Activated CD8-positive, alpha-beta memory T cell treated with anti-CD3 and anti-CD28 coated beads, Interleukin-2, amount 10 ng/mL, durations not matched to agents 7 days and 5 days (primary cell): Measurements from ENCODE around the gene GRID2. TPM values are rescaled to one million over a fixed set of nuclear protein-coding genes. Genes with fewer than 3 reads are reported as not detected.

Source experiments
- ATAC-seq: fragments of 150-1000 bp; cut with Tn5 transposase; one replicate; pipeline ENCODE4 v1.10.0; 2021; ENCODE audit warnings: moderate library complexity
- CTCF ChIA-PET: fragments of 350-600 bp; sonication (Branson Sonifier 250); formaldehyde crosslinking; loops from one replicate; lab custom pipeline; 2021; ENCODE audit warnings: antibody characterized with exemption; lab: Charles Lee
- DNase-seq: peaks from one replicate; pipeline ENCODE4 v3.0.0-alpha.2; 2020
- H3K27ac Mint-ChIP-seq: one replicate; pipeline ENCODE4 v1.8.0; 2021; ENCODE audit warnings: mild to moderate bottlenecking, mixed read lengths
- H3K27me3 Mint-ChIP-seq: one replicate; pipeline ENCODE4 v1.8.0; 2021; ENCODE audit warnings: mixed read lengths
- H3K36me3 Mint-ChIP-seq: one replicate; pipeline ENCODE4 v1.8.0; 2021; ENCODE audit warnings: mild to moderate bottlenecking, mixed read lengths
- H3K4me1 Mint-ChIP-seq: one replicate; pipeline ENCODE4 v1.8.0; 2021; ENCODE audit warnings: mixed read lengths
- H3K4me3 Mint-ChIP-seq: one replicate; pipeline ENCODE4 v1.8.0; 2021; ENCODE audit warnings: mild to moderate bottlenecking, moderate library complexity, mixed read lengths
- H3K9me3 Mint-ChIP-seq: one replicate; pipeline ENCODE4 v1.8.0; 2022; ENCODE audit warnings: low read depth, mixed read lengths
- total RNA-seq, 2 experiments: library from RNA; stranded (reverse); gene quantifications; one replicate each; pipeline ENCODE4 v1.2.3, GENCODE V29; 2021

Gene GRID2
- total RNA-seq, 2 experiments from 2014 or later = not detected

- DNase-seq (no peak), ATAC-seq (no peak)
- Mint-ChIP-seq H3K36me3 (no peaks in the 10 kb centered on the region), H3K9me3 (peaks cover 2% of the 10 kb centered on the region), H3K4me3 (no peak overlapping the region), H3K4me1 (no peaks in the 10 kb centered on the region), H3K27me3 (no peaks in the 10 kb centered on the region), H3K27ac (no peak overlapping the region)
- CTCF ChIA-PET = no interaction called here
These were observed 173.5 kb downstream of the GRID2 start for GRCh38 chr4:92477298-92477697.

- no peak overlapping the region for H3K27ac Mint-ChIP-seq
- ATAC-seq (no peak), DNase-seq (no peak)
- no peaks in the 10 kb centered on the region for H3K4me1 Mint-ChIP-seq
- H3K27me3 Mint-ChIP-seq = no peaks in the 10 kb centered on the region
- CTCF ChIA-PET = no interaction called here
- no peak overlapping the region for H3K4me3 Mint-ChIP-seq
- H3K36me3 Mint-ChIP-seq = no peaks in the 10 kb centered on the region
- peaks cover 1% of the 10 kb centered on the region for H3K9me3 Mint-ChIP-seq
These were observed 179.6 kb downstream of the GRID2 start for GRCh38 chr4:92483341-92483740.

GRCh38 chr4:92488496-92488895, 184.7 kb downstream of the GRID2 start:
- DNase-seq (no peak), ATAC-seq (no peak)
- Mint-ChIP-seq H3K27me3 (no peaks in the 10 kb centered on the region), H3K36me3 (no peaks in the 10 kb centered on the region), H3K4me1 (no peaks in the 10 kb centered on the region), H3K9me3 (no peaks in the 10 kb centered on the region), H3K27ac (no peak overlapping the region), H3K4me3 (no peak overlapping the region)
- CTCF ChIA-PET = no interaction called here

GRCh38 chr4:92497141-92497540, 193.4 kb downstream of the GRID2 start:
- DNase-seq (no peak), ATAC-seq (no peak)
- Mint-ChIP-seq H3K9me3 (no peaks in the 10 kb centered on the region), H3K4me1 (no peaks in the 10 kb centered on the region), H3K4me3 (no peak overlapping the region), H3K36me3 (no peaks in the 10 kb centered on the region), H3K27me3 (no peaks in the 10 kb centered on the region), H3K27ac (no peak overlapping the region)
- CTCF ChIA-PET = no interaction called here

GRCh38 chr4:92501456-92501855, 197.7 kb downstream of the GRID2 start:
- Mint-ChIP-seq H3K4me3 (no peak overlapping the region), H3K36me3 (no peaks in the 10 kb centered on the region), H3K9me3 (no peaks in the 10 kb centered on the region), H3K27me3 (no peaks in the 10 kb centered on the region), H3K4me1 (no peaks in the 10 kb centered on the region), H3K27ac (no peak overlapping the region)
- no peak for DNase-seq
- ATAC-seq = no peak
- CTCF ChIA-PET = no interaction called here

- DNase-seq (no peak), ATAC-seq (no peak)
- Mint-ChIP-seq H3K9me3 (peaks cover 6% of the 10 kb centered on the region), H3K4me3 (no peak overlapping the region), H3K27ac (no peak overlapping the region), H3K4me1 (no peaks in the 10 kb centered on the region), H3K36me3 (no peaks in the 10 kb centered on the region), H3K27me3 (no peaks in the 10 kb centered on the region)
- CTCF ChIA-PET = no interaction called here
These were observed 203.2 kb downstream of the GRID2 start for GRCh38 chr4:92506933-92507332.

GRCh38 chr4:92514627-92515026, 210.9 kb downstream of the GRID2 start:
- Mint-ChIP-seq H3K27me3 (no peaks in the 10 kb centered on the region), H3K9me3 (peaks cover 8% of the 10 kb centered on the region), H3K27ac (no peak overlapping the region), H3K4me3 (no peak overlapping the region), H3K4me1 (no peaks in the 10 kb centered on the region), H3K36me3 (no peaks in the 10 kb centered on the region)
- DNase-seq (no peak), ATAC-seq (no peak)
- CTCF ChIA-PET = no interaction called here

- Mint-ChIP-seq H3K4me3 (no peak overlapping the region), H3K36me3 (no peaks in the 10 kb centered on the region), H3K27ac (no peak overlapping the region), H3K9me3 (peaks cover 6% of the 10 kb centered on the region), H3K27me3 (no peaks in the 10 kb centered on the region), H3K4me1 (no peaks in the 10 kb centered on the region)
- CTCF ChIA-PET = no interaction called here
- DNase-seq (no peak), ATAC-seq (no peak)
These were observed 212.7 kb downstream of the GRID2 start for GRCh38 chr4:92516450-92516849.

GRCh38 chr4:92519727-92520126, 216.0 kb downstream of the GRID2 start:
- no peaks in the 10 kb centered on the region for H3K4me1 Mint-ChIP-seq

GRCh38 chr4:92520563-92520962, 216.8 kb downstream of the GRID2 start:
- no peaks in the 10 kb centered on the region for H3K27me3 Mint-ChIP-seq
- no peak for ATAC-seq
- no peak overlapping the region for H3K4me3 Mint-ChIP-seq
- no peak for DNase-seq
- H3K9me3 Mint-ChIP-seq = no peaks in the 10 kb centered on the region
- no peak overlapping the region for H3K27ac Mint-ChIP-seq
- CTCF ChIA-PET = no interaction called here
- H3K4me1 Mint-ChIP-seq = no peaks in the 10 kb centered on the region
- H3K36me3 Mint-ChIP-seq = no peaks in the 10 kb centered on the region

More at GRCh38 chr4:92519727-92520126, 216.0 kb downstream of the GRID2 start:
- H3K4me3 Mint-ChIP-seq = no peak overlapping the region
- no peak for DNase-seq
- no peak for ATAC-seq
- H3K36me3 Mint-ChIP-seq = no peaks in the 10 kb centered on the region
- peaks cover under 1% of the 10 kb centered on the region for H3K9me3 Mint-ChIP-seq
- CTCF ChIA-PET = no interaction called here
- no peaks in the 10 kb centered on the region for H3K27me3 Mint-ChIP-seq
- H3K27ac Mint-ChIP-seq = no peak overlapping the region

- Mint-ChIP-seq H3K27ac (no peak overlapping the region), H3K9me3 (no peaks in the 10 kb centered on the region), H3K4me1 (no peaks in the 10 kb centered on the region), H3K27me3 (no peaks in the 10 kb centered on the region), H3K4me3 (no peak overlapping the region), H3K36me3 (no peaks in the 10 kb centered on the region)
- no peak for ATAC-seq
- DNase-seq = no peak
- CTCF ChIA-PET = no interaction called here
These were observed 218.2 kb downstream of the GRID2 start for GRCh38 chr4:92521941-92522340.

- CTCF ChIA-PET = no interaction called here
- Mint-ChIP-seq H3K4me3 (no peak overlapping the region), H3K27me3 (no peaks in the 10 kb centered on the region), H3K4me1 (no peaks in the 10 kb centered on the region), H3K9me3 (no peaks in the 10 kb centered on the region), H3K36me3 (no peaks in the 10 kb centered on the region), H3K27ac (no peak overlapping the region)
- ATAC-seq (no peak), DNase-seq (no peak)
These were observed 218.6 kb downstream of the GRID2 start for GRCh38 chr4:92522356-92522755.

GRCh38 chr4:92524131-92524530, 220.4 kb downstream of the GRID2 start:
- H3K9me3 Mint-ChIP-seq = peaks cover 4% of the 10 kb centered on the region
- no peaks in the 10 kb centered on the region for H3K4me1 Mint-ChIP-seq
- ATAC-seq (no peak), DNase-seq (no peak)
- CTCF ChIA-PET = no interaction called here
- H3K27me3 Mint-ChIP-seq = no peaks in the 10 kb centered on the region
- H3K36me3 Mint-ChIP-seq = no peaks in the 10 kb centered on the region
- no peak overlapping the region for H3K4me3 Mint-ChIP-seq
- H3K27ac Mint-ChIP-seq = no peak overlapping the region

GRCh38 chr4:92528541-92528940, 224.8 kb downstream of the GRID2 start:
- CTCF ChIA-PET = interaction anchor here (0.7 kb wide), 1 partner anchor 147 kb away, joined by 3 read pairs; no protein-coding TSS in a partner anchor
- ATAC-seq = no peak
- no peaks in the 10 kb centered on the region for H3K27me3 Mint-ChIP-seq

GRCh38 chr4:92529510-92529909, 225.7 kb downstream of the GRID2 start:
- Mint-ChIP-seq H3K36me3 (no peaks in the 10 kb centered on the region), H3K27ac (no peak overlapping the region), H3K27me3 (no peaks in the 10 kb centered on the region), H3K4me3 (no peak overlapping the region), H3K9me3 (peaks cover 9% of the 10 kb centered on the region), H3K4me1 (no peaks in the 10 kb centered on the region)
- DNase-seq = no peak
- no peak for ATAC-seq
- CTCF ChIA-PET = no interaction called here

More at GRCh38 chr4:92528541-92528940, 224.8 kb downstream of the GRID2 start:
- Mint-ChIP-seq H3K27ac (no peak overlapping the region), H3K4me1 (no peaks in the 10 kb centered on the region), H3K9me3 (peaks cover 9% of the 10 kb centered on the region), H3K36me3 (no peaks in the 10 kb centered on the region), H3K4me3 (no peak overlapping the region)
- DNase-seq = no peak
